Large intestine (tissue), 3 donors: ENCODE data around the gene FAM50A. TPM values are rescaled to one million over a fixed set of nuclear protein-coding genes. Genes with fewer than 3 reads are reported as not detected.
"Not testable (repeated sequence)": the region's sequence is repeated elsewhere in the genome, so short reads cannot be mapped to it uniquely, and the experiment has no call there.

Experiments
- DNase-seq, 2 donors: peaks; one replicate each; pipeline versions ENCODE4 v3.0.0 to v3.0.0-alpha.2; 2013
- H3K27ac ChIP-seq: one replicate; pipeline ENCODE4 v1.5.1; 2013; ENCODE audit warnings: low read length
- H3K27me3 ChIP-seq: 2 replicates; pipeline ENCODE4 v1.6.1; 2013; ENCODE audit warnings: low read length; ENCODE audit not compliant: control insufficient read depth, insufficient read depth
- H3K36me3 ChIP-seq: 2 replicates; pipeline ENCODE4 v1.6.1; 2013; ENCODE audit warnings: low read length; ENCODE audit not compliant: control insufficient read depth, insufficient read depth
- H3K4me1 ChIP-seq: one replicate; pipeline ENCODE4 v1.6.1; 2013; ENCODE audit warnings: low read length; ENCODE audit not compliant: control insufficient read depth, insufficient read depth
- H3K4me3 ChIP-seq: one replicate; pipeline ENCODE4 v1.5.1; 2013; ENCODE audit warnings: low read length
- H3K9me3 ChIP-seq: one replicate; pipeline ENCODE4 v1.6.1; 2013; ENCODE audit warnings: mild to moderate bottlenecking, low read depth, low read length, moderate library complexity; ENCODE audit not compliant: control insufficient read depth
- WGBS: methylation state at CpG from one replicate; pipeline ENCODE4 v1.1.5; 2013; ENCODE audit warnings: low lambda C conversion rate; ENCODE audit not compliant: insufficient coverage; 5-methylcytosine and 5-hydroxymethylcytosine counted together
- polyA plus RNA-seq: library from polyadenylated mRNA; unstranded; fragments of 120-200 nt; gene quantifications from one replicate; pipeline ENCODE4 v1.2.1, GENCODE V29; 2013

FAM50A gene
- polyA plus RNA-seq, 1 donor: 71.3 TPM

- WGBS: no CpG with 5 or more reads among the region's 71 CpGs
- peak; percentile 93 for DNase-seq
Measured at GRCh38 chrX:154490414-154491083, 46.6 kb downstream of the FAM50A start, which contains the start of gene SLC10A3. SLC10A3 (minus strand) TSS chrX:154490629; CDS start chrX:154488940, 1,689 bp downstream.

DNA sequence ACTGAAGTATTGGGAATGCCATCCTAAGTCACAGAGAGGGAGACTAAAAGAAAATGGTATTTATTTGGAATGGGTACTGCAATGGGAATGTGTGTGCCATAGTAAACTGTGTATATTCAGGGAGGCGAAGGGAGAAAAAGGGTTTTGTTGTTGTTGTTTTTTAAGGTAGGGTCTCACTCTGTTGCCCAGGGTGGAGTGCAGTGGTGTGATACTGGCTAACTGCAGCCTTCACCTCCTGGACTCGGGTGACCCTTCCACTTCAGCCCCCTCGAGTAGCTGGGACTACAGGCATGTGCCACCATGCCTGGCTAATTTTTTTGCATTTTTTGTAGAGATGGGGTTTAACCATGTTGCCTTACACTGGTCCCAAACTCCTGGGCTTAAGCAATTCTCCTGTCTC lies 50.8 kb downstream of the FAM50A start:
- DNase-seq: no peak

More at GRCh38 chrX:154490414-154491083, 46.6 kb downstream of the FAM50A start, which contains the start of gene SLC10A3:
- H3K9me3 ChIP-seq: no peaks in the 10 kb centered on the region
- no peaks in the 10 kb centered on the region for H3K27me3 ChIP-seq
- peak within 1 kb of the TSS; percentile 83 for H3K4me3 ChIP-seq
- peaks cover 5% of the 10 kb centered on the region for H3K36me3 ChIP-seq
- H3K4me1 ChIP-seq: peaks cover 14% of the 10 kb centered on the region
- H3K27ac ChIP-seq: peak within 1 kb of the TSS; percentile 99

DNA sequence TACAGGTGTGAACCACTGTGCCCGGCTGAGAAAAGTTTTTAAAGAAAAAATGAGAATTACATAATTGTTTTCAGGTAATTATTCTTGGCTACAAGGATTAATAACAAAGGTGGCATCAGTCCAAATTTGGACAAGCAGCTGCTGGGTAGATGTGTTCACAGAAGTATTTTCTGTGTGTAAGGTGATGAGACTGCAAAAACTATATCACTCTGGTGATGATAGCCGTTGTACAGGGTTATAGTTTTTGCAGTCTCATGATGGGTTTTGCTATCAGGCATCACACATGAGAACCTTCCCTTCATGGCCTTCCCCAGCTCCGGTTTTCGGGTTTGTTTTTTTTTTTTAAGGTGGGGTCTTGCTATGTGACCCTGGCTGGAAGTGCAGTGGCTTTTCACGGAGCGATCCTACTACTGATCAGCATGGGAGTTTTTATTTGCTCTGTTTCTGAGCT lies 51.6 kb downstream of the FAM50A start:
- Histone ChIP-seq H3K27ac (no peak overlapping the region), H3K36me3 (no peaks in the 10 kb centered on the region), H3K27me3 (no peaks in the 10 kb centered on the region), H3K9me3 (no peaks in the 10 kb centered on the region), H3K4me3 (no peak overlapping the region), H3K4me1 (no peaks in the 10 kb centered on the region)
- no peak for DNase-seq
- no CpG with 5 or more reads among the region's 6 CpGs for WGBS

More for the DNA sequence above, 50.8 kb downstream of the FAM50A start:
- Histone ChIP-seq H3K36me3 (no peaks in the 10 kb centered on the region), H3K4me1 (peaks cover 1% of the 10 kb centered on the region), H3K27ac (no peak overlapping the region), H3K9me3 (no peaks in the 10 kb centered on the region), H3K4me3 (no peak overlapping the region), H3K27me3 (no peaks in the 10 kb centered on the region)
- no CpG with 5 or more reads among the region's 3 CpGs for WGBS

DNA sequence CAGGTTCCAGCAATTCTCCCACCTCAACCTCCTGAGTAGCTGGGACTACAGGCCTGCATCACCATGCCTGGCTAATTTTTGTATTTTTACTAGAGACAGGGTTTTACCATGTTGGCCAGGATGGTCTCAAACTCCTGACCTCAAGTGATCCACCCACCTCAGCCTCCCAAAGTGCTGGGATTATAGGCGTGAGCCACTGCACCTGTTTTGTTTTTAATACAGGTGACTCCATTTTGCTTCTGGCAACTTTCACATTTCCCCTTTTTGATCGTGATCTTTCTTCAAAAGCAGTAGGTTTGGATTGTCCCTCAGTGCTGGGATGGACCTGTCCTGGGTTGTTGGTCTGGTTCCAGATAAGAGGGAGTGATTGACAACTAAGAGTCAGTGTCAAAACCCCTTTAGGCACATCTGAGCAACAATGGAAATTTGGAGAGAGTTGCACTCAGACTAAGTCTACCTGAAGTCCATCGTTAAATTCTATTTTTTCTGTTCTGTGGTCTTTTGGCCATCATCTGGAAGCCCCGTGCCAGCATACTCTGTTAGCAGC lies 52.7 kb downstream of the FAM50A start:
- H3K4me1 ChIP-seq, H3K4me3 ChIP-seq, H3K9me3 ChIP-seq, DNase-seq, H3K36me3 ChIP-seq, H3K27ac ChIP-seq, H3K27me3 ChIP-seq: not testable (repeated sequence)
- WGBS: no CpG with 5 or more reads among the region's 4 CpGs

Other genes with a start within 250 kb of the FAM50A start
- gene OPN1MW2, start 224.4 kb upstream of the FAM50A start, polyA plus RNA-seq: not detected
- gene OPN1MW3, start 186.6 kb upstream of the FAM50A start, polyA plus RNA-seq: not detected
- not detected for gene TEX28, start 149.0 kb upstream of the FAM50A start, polyA plus RNA-seq
- gene TKTL1, start 148.3 kb upstream of the FAM50A start, polyA plus RNA-seq: 0.19 TPM
- 468 TPM for gene FLNA, start 69.5 kb upstream of the FAM50A start, polyA plus RNA-seq
- 50.1 TPM for gene EMD, start 64.8 kb upstream of the FAM50A start, polyA plus RNA-seq
- gene RPL10, start 45.8 kb upstream of the FAM50A start, polyA plus RNA-seq: 5,173 TPM
- gene DNASE1L1, start 34.9 kb upstream of the FAM50A start, polyA plus RNA-seq: 26.2 TPM
- 47.4 TPM for gene TAFAZZIN, start 32.6 kb upstream of the FAM50A start, polyA plus RNA-seq
- gene ATP6AP1, start 15.5 kb upstream of the FAM50A start, polyA plus RNA-seq: 137 TPM
- 108 TPM for gene GDI1, start 7.0 kb upstream of the FAM50A start, polyA plus RNA-seq
- 37.2 TPM for gene PLXNA3, start 14.1 kb downstream of the FAM50A start, polyA plus RNA-seq
- gene LAGE3, start 35.1 kb downstream of the FAM50A start, polyA plus RNA-seq: 25.4 TPM
- 25.6 TPM for gene UBL4A, start 42.5 kb downstream of the FAM50A start, polyA plus RNA-seq
- 21.1 TPM for gene SLC10A3, start 46.5 kb downstream of the FAM50A start, polyA plus RNA-seq
- 41.4 TPM for gene FAM3A, start 72.1 kb downstream of the FAM50A start, polyA plus RNA-seq
- 16.8 TPM for gene G6PD, start 102.7 kb downstream of the FAM50A start, polyA plus RNA-seq
- 16.4 TPM for gene IKBKG, start 103.5 kb downstream of the FAM50A start, polyA plus RNA-seq
- gene CTAG1A, start 141.0 kb downstream of the FAM50A start, polyA plus RNA-seq: not detected
- gene CTAG1B, start 175.1 kb downstream of the FAM50A start, polyA plus RNA-seq: not detected
- not detected for gene CTAG2, start 209.4 kb downstream of the FAM50A start, polyA plus RNA-seq